Glutamatergic neuron (in vitro differentiated cells): ENCODE data around the gene PARP8. TPM values are rescaled to one million over a fixed set of nuclear protein-coding genes. Genes with fewer than 3 reads are reported as not detected.
"Not testable (repeated sequence)": the region's sequence is repeated elsewhere in the genome, so short reads cannot be mapped to it uniquely, and the experiment has no call there.

ENCODE experiments used
- DNase-seq: peaks from one replicate; pipeline ENCODE4 v3.0.0; 2022
- H3K27ac Mint-ChIP-seq: one replicate; pipeline ENCODE4 v1.8.0; 2020; ENCODE audit warnings: mild to moderate bottlenecking, mixed read lengths, inconsistent platforms; ENCODE audit not compliant: unreplicated experiment
- H3K27me3 Mint-ChIP-seq: one replicate; pipeline ENCODE4 v1.8.0; 2020; ENCODE audit warnings: mild to moderate bottlenecking, moderate library complexity, mixed read lengths, inconsistent platforms; ENCODE audit not compliant: unreplicated experiment
- H3K36me3 Mint-ChIP-seq: one replicate; pipeline ENCODE4 v1.8.0; 2020; ENCODE audit warnings: mild to moderate bottlenecking, mixed read lengths, inconsistent platforms; ENCODE audit not compliant: unreplicated experiment
- H3K4me1 Mint-ChIP-seq: one replicate; pipeline ENCODE4 v1.8.0; 2020; ENCODE audit warnings: mild to moderate bottlenecking, low read depth, mixed read lengths, inconsistent platforms; ENCODE audit not compliant: unreplicated experiment
- H3K4me3 Mint-ChIP-seq: one replicate; pipeline ENCODE4 v1.8.0; 2020; ENCODE audit warnings: mild to moderate bottlenecking, mixed read lengths, inconsistent platforms; ENCODE audit not compliant: unreplicated experiment
- H3K9me3 Mint-ChIP-seq: one replicate; pipeline ENCODE4 v1.8.0; 2020; ENCODE audit warnings: mild to moderate bottlenecking, moderate library complexity, mixed read lengths, inconsistent platforms; ENCODE audit not compliant: unreplicated experiment
- CTCF ChIP-seq: fragments of 200-600 bp; sonication (generic); IDR thresholded peaks from one replicate; pipeline ENCODE4 v1.5.0; 2021; ENCODE audit not compliant: partially characterized antibody, unreplicated experiment
- total RNA-seq: library from RNA; stranded (reverse); fragmentation: NEBNext Ultra II Directional; extraction: Animal tissue kit (Norgen Biotek cat#: 25700); gene quantifications from one replicate; pipeline ENCODE4 v1.2.1, GENCODE V29; 2021; ENCODE audit not compliant: unreplicated experiment

PARP8 gene
- total RNA-seq, 1 donor from 2014 or later: 11.3 TPM

- no peak overlapping the region for H3K27ac Mint-ChIP-seq
- H3K4me1 Mint-ChIP-seq: peaks cover 14% of the 10 kb centered on the region
- H3K36me3 Mint-ChIP-seq: peaks cover 11% of the 10 kb centered on the region
- H3K4me3 Mint-ChIP-seq: no peak overlapping the region
- H3K9me3 Mint-ChIP-seq: peaks cover 2% of the 10 kb centered on the region
- H3K27me3 Mint-ChIP-seq: no peaks in the 10 kb centered on the region
- DNase-seq: no peak
- TF ChIP-seq CTCF: no peak
Measured at GRCh38 chr5:50684721-50685120, 18.3 kb downstream of the PARP8 start.

- no peak for DNase-seq
- Mint-ChIP-seq H3K4me3 (no peak overlapping the region), H3K36me3 (peaks cover 11% of the 10 kb centered on the region), H3K4me1 (peaks cover 9% of the 10 kb centered on the region), H3K9me3 (peaks cover 2% of the 10 kb centered on the region), H3K27me3 (no peaks in the 10 kb centered on the region), H3K27ac (no peak overlapping the region)
- TF ChIP-seq CTCF: no peak
Measured at GRCh38 chr5:50687548-50687947, 21.1 kb downstream of the PARP8 start.

- no peak overlapping the region for H3K4me3 Mint-ChIP-seq
- H3K4me1 Mint-ChIP-seq: no peaks in the 10 kb centered on the region
- H3K27me3 Mint-ChIP-seq: no peaks in the 10 kb centered on the region
- H3K36me3 Mint-ChIP-seq: no peaks in the 10 kb centered on the region
- no peak for DNase-seq
- H3K27ac Mint-ChIP-seq: no peak overlapping the region
- no peaks in the 10 kb centered on the region for H3K9me3 Mint-ChIP-seq
- TF ChIP-seq CTCF: no peak
Measured at GRCh38 chr5:50691399-50692016, 25.1 kb downstream of the PARP8 start.

- no peaks in the 10 kb centered on the region for H3K36me3 Mint-ChIP-seq
- no peaks in the 10 kb centered on the region for H3K27me3 Mint-ChIP-seq
Measured at GRCh38 chr5:50694027-50694590, 27.7 kb downstream of the PARP8 start.

GRCh38 chr5:50694626-50695025, 28.2 kb downstream of the PARP8 start:
- not testable (repeated sequence) for H3K4me1 Mint-ChIP-seq, H3K36me3 Mint-ChIP-seq, H3K4me3 Mint-ChIP-seq, H3K27ac Mint-ChIP-seq, DNase-seq, H3K27me3 Mint-ChIP-seq, H3K9me3 Mint-ChIP-seq

More at GRCh38 chr5:50694027-50694590, 27.7 kb downstream of the PARP8 start:
- Mint-ChIP-seq H3K4me3 (no peak overlapping the region), H3K27ac (no peak overlapping the region), H3K9me3 (no peaks in the 10 kb centered on the region), H3K4me1 (no peaks in the 10 kb centered on the region)
- no peak for TF ChIP-seq CTCF
- no peak for DNase-seq
